HG02610 (cell line): ENCODE measurements around the gene SHISA4.
"Not testable (repeated sequence)": the region's sequence is repeated elsewhere in the genome, so short reads cannot be mapped to it uniquely, and the experiment has no call there.

Experiments used
- ATAC-seq: cut with Tn5 transposase; IDR thresholded peaks from one replicate; pipeline ENCODE4 v1.9.1; 2021; ENCODE audit warnings: mild to moderate bottlenecking, moderate library complexity; ENCODE audit not compliant: unreplicated experiment

SHISA4 gene

DNA sequence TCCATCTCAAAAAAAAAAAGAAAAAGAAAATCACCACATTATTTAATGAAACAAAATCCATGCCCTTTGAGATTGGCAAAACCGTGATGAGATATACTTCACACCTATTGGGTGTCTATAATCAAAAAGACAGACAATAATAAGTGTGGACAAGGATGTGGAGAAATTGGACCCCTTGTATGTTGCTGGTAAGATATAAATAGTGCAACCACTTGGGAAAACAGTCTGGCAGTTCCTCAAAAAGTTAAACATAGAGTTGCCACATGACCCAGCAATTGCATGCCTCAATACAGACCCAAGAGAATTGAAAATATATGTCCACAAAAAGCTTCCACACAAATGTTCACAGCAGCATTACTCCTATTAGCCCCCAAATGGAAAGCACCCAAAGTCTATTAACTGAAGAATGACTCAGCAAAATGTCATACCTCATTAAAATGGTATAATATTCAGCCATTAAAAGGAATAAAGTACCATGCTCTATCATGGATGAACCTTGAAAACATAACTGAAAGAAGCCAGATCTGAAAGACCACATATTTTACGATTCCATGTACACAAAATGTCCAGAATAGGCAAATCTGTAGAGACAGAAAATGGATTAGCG is 33.4 kb downstream of the SHISA4 start:
- no peak for ATAC-seq

GRCh38 chr1:201925301-201925567 is 36.5 kb downstream of the SHISA4 start:
- no peak for ATAC-seq

GRCh38 chr1:201925981-201926645 is 37.4 kb downstream of the SHISA4 start:
- no peak for ATAC-seq

DNA sequence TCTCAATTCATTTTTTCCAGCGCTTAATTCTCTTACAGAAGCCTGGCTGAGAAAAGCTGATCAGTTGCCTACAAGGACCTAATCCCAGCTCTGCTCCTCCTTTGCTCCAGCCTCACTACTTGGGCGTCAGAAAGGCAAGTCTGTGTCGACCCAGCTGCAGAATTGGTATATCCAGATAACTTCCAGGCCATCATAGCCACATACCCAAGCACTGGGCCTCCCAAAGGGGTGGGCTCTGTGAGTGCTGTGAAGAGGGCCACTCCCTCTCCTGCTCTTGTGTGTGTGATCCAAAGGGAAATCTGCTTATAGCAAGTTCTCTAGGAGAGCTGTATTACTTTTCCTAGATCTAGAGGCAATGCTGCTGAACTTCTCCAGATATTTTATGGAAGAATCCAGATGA is 39.6 kb downstream of the SHISA4 start:
- no peak for ATAC-seq

DNA sequence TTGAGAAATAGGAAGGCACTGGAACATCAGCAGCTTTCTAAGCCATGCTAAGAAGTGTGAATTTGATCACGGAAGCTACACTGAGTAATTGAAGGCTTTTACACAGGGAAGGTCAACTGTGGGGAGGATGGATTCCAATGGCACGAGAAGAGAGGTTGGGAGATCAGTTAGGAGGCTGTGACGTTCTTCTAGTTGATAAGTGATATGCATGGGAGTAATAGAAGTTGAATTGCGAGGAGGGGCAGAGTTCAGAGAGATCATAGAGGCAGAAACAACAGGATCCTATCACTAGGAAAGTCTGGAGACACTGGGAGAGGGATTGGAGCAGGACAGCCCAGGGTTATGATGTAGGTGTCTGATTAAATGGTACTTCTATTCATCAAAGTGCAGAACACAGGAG is 41.4 kb downstream of the SHISA4 start:
- no peak for ATAC-seq

GRCh38 chr1:201930803-201931202 is 42.1 kb downstream of the SHISA4 start:
- ATAC-seq = no peak

DNA sequence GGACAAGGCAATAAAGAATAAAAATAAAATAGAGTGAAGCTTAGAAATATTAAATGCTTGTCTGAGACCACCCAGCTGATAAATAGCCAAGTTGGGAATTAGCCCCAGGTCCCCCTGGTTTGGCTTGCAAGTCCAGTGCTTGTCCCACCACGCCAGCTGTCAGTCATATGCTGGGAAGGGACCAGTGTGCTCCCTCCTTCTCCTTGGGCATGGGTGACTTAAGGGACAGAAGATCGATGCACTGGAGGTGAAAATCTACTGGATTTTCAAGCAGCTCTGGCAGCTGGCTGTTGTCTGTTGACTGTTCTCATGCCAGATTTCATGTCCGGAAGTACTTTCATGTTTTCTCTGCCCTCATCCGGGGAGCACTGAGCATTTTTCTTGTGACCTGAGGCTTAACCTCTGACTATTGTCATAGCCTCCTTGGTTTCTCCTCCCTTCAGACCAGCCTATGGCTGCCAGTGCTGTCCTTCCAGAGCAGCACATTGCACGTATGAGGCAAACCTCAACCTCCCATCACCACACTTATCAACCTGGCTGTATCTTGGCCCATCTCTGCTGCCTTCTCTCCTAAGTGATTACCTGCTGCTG is 45.2 kb downstream of the SHISA4 start:
- no peak for ATAC-seq

DNA sequence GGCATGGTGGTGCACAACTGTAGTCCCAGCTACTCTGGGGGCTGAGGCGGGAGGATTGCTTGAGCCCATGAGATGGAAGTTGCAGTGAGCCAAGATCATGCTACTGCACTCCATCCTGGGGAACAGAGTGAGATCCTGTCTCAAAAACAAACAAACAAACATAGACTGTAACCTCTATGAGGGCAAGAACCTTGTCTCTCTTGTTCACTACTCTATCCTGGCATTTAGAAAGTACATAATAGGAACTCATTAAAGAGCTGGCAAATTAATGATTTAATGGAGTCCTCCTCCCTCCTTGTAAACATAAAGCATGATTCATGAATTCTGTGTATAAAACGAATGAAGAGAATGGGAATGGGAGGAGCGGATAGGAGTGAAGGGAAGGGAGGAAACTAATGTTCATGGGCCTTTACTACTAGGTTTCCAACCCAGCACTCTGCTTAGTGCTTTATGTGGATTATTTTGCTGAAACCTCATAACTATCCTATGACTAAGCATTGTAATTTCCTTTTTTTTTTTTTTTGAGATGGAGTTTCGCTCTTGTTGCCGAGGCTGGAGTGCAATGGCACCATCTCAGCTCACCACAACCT is 49.0 kb downstream of the SHISA4 start:
- no peak for ATAC-seq

- no peak for ATAC-seq
Measured at GRCh38 chr1:201938440-201939035, 49.8 kb downstream of the SHISA4 start.

GRCh38 chr1:201939148-201939547 is 50.5 kb downstream of the SHISA4 start:
- no peak for ATAC-seq

GRCh38 chr1:201939574-201939973 is 50.9 kb downstream of the SHISA4 start:
- ATAC-seq = no peak

- not testable (repeated sequence) for ATAC-seq
Measured at GRCh38 chr1:201940316-201940715, 51.6 kb downstream of the SHISA4 start.

- no peak for ATAC-seq
Measured at GRCh38 chr1:201941420-201942128, 52.9 kb downstream of the SHISA4 start.

DNA sequence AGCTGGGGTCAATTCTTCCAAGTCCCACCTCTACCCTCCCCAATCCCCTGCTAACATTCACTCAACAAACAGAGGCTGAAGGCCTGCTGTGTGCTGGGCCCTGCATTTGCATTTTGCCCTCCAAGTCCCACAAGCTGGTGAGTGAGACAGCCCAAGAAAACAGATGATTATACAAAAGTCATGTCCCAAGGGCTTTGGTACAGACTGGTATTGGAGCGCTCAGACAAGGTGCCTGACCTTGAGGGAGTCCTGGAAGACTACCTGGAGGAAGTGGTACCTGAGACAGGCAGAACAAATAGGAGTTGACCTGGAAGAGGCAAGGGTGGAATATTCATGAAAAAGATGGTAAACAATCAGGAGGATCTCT is 53.4 kb downstream of the SHISA4 start:
- ATAC-seq = no peak
